SU-DHL-6 (cell line): ENCODE measurements around the gene PRMT6.

ENCODE experiments used
- CTCF ChIP-seq: fragments of 200-600 bp; sonication (generic); IDR thresholded peaks from one replicate; pipeline ENCODE4 v1.5.1; 2017; ENCODE audit warnings: antibody characterized with exemption, mild to moderate bottlenecking, low read length, moderate library complexity; ENCODE audit not compliant: insufficient read depth, poor library complexity, severe bottlenecking
- EZH2phosphoT487 ChIP-seq: fragments of 200-600 bp; sonication (generic), shearing (Covaris generic); conservative IDR thresholded peaks from 2 replicates; pipeline ENCODE4 v1.6.1; 2018; ENCODE audit warnings: mild to moderate bottlenecking, antibody characterized with exemption, low read length, moderate library complexity, mixed read lengths

GRCh38 chr1:107057197-107058133 lies 991 bp downstream of the PRMT6 start:
- TF ChIP-seq CTCF = no peak
- TF ChIP-seq EZH2phosphoT487 = no peak
